Stimulated activated CD4-positive, alpha-beta T cell treated with anti-CD3 and anti-CD28 coated beads, TNF-alpha, amount 100 ng/mL, for 1 hour (primary cell): Measurements from ENCODE around the gene FAM222B.
A peak's percentile ranks its signal among the peaks of the same experiment; 100 is the strongest.

Experiments used
- DNase-seq, 3 donors: peaks; one replicate each; pipeline ENCODE4 v3.0.0-alpha.2; 2020; ENCODE audit warnings: low read depth in 3 of 3, low spot score in 1 of 3

Gene FAM222B

DNA sequence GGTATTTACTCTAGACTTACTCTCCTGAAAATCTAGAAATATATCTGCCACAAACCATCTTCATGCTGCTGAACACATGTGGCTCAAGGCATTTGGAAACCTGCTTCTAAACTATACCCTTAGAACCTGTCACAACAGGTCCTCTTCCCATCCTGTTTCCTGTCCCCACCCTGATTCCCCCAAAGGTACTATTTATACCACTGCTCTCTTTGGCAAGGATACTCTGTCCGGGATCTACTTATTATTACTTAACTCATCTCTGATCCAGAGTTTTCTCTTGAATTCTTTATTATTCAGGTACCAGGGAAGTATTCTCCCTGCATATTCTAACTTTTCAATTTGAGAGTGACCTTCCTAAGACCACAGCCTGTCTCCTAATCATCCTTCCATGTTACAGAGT is 65.4 kb downstream of the FAM222B start:
- no peak for DNase-seq

DNA sequence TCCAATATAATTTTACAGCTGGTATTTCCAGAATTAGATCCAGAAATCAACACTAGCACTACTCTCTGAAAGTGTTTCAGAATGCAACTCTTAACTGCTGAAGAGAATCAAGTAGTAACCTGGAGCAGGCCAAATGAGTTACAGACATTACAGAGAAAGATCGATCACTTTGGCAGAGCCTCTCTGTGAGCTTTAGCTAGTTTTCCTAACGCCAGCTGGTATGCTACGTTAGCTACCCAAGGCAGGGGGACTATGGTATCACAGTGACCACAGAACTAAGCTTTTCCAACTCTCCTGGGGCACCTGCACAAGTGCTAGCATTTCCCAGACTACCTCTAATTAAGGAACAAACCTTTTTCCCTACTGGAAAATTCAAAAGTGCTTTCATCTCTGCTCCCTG is 68.4 kb downstream of the FAM222B start:
- no peak for DNase-seq

DNA sequence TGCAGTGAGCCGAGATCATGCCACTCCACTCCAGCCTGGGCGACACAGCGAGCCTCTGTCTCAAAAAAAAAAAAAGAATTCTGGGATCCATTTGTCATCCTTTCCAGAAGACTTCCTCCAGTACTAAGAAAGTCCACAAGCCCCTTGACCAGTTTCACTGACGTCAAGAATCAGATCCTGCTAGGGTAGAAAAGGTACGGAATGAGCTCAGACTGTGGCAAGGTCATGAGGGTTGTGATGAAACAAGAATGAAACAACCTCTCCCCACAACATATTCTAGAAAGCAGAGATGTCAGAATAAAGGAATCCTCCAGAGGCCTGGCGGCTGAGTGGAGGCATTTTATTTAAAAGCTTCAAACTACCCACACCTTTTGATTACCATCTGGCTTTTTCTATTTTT is 68.9 kb downstream of the FAM222B start:
- DNase-seq = no peak

DNA sequence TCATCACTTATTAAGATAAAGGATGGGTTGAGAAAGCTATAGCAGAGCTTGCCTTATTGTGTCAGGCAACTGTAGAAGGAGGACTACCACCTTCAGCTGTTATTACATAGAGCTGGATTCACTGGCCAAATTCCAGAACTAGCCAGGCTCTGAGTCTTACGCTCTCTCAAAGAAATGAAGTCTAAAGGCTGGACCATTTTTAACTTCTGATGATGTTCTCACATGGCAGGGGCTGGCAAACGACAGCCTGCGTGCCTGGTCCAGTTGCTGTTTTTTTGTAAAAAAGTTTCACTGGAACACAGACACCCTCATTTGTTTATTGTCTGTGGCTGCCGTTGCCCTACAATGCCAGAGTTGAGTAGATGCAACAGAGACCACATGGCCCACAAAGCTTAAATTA is 77.6 kb downstream of the FAM222B start:
- no peak for DNase-seq

DNA sequence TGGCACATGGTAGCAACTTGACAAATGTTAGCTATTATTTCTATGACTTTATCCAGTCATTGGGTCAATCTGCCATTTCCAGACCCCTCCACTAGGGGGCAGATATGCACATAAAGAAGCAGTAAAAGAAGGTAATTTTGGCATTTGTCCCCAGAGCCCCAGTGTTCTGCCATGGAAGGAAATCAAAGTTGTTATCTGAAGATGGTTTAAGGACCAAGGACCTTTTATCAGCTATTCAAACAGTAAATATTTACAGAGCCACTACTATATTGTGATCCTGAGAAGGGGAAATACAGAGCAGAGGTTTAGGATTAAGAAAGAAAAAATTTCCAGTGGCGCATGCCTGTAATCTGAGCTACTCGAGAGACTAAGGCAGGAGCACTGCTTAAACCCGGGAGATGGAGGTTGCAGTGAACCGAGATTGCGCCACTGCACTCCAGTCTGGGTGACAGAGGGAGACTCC is 78.8 kb downstream of the FAM222B start:
- peak; percentile 42 to 56 (median 45) for DNase-seq

DNA sequence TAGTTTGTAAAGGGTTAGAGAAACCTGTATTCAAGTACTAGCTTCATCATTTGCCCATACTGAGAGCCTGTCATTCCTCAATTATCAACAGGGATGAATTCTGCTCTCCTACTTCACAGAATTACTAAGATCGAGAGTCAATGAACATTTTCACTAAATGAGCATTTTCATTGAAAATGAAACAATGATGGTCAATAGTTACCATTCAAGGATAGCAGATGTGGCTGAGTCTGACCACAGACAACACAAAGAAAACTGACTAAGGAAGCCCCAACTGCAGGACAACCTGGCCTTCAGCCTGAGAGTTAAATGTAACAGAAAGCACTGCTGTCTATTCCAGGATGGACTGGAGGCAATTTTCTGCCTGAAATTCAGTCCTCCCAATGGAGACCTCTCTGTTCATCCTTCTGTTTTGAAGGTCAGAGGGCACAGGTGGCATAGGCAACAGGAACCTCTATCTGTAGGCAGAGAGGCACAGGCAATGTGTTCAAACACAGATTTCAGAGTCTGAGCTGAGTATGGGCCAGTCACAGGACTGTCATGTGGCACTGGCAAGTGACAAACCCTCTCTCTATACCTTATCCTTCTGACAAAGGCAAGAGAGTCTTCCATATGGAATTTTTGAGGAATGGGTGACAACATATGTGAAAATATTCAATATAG is 79.3 kb downstream of the FAM222B start:
- no peak for DNase-seq

DNA sequence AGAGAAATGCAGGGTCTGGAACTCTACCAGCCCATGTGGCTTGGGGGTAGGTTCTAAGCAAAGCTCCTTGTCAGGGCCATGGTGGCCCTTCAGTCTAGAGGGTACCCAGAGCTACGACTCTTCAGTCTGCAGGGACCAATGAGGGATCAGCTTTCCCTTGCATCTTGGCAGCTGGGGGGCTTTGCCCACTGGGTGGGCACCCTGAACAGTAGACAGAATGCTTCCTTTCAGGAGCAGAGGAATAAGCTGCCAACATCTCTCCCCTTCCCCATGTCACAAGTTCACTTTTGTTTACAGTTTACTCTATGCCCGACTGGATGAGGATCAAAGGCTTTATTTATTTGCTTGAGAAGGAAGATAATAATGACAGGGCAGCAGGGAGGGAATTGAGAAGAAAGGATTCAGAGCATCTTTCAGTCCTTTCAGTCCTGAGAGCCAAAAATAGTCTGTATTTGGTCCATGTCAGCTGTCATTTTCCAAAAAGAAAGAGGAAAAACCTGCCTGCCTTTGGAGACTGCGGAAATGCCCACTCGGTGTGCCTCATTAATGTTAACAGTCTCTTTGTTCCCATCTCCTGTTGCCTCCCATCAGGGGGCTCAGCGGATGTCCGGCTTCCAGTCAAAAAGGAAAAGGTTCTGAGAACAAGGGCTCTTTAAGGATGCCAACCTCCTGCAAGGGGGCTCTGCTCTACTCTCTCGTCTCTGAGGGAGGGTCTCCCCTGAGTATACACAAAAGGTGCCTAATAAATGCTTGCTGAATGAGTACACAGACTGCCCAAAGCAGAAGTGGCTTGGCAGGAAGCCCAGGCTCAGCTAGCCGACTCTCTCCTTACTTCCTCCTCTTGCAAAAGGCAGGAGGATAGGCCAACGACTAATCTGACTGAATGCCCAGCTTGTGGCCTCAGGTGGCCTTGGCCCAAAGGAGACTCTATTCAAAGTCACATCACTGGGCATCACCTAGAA is 81.7 kb downstream of the FAM222B start:
- DNase-seq = no peak

DNA sequence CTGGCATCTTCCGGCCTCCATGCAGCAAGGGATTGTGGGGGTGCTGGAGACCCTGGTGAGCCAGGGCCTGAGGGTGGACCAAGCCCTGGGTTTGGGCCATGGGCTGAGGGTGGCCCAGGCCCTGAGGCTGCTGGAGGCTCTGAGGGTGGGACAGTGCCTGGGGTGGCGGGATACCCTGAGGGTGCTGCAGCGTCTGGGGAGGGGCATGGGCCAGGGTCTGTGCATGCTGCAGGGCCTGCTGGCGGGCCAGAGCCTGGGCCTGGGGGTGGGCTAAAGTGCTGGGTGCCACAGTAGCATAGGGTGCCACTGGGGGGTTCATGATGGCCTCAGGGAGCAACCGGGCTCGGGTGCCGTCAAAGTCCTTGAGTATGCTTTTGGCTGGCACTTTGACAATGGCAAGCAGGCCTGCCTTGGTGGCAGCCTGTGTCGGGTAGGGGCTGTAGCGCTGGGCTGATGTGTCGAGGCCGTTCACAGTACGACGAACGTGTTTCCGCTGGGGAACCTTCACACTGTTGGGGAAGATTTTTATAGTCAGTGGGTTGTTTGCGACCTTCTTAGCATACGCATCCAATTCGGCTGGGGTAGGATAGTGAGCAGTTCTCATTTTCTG is 83.2 kb downstream of the FAM222B start:
- DNase-seq = no peak

DNA sequence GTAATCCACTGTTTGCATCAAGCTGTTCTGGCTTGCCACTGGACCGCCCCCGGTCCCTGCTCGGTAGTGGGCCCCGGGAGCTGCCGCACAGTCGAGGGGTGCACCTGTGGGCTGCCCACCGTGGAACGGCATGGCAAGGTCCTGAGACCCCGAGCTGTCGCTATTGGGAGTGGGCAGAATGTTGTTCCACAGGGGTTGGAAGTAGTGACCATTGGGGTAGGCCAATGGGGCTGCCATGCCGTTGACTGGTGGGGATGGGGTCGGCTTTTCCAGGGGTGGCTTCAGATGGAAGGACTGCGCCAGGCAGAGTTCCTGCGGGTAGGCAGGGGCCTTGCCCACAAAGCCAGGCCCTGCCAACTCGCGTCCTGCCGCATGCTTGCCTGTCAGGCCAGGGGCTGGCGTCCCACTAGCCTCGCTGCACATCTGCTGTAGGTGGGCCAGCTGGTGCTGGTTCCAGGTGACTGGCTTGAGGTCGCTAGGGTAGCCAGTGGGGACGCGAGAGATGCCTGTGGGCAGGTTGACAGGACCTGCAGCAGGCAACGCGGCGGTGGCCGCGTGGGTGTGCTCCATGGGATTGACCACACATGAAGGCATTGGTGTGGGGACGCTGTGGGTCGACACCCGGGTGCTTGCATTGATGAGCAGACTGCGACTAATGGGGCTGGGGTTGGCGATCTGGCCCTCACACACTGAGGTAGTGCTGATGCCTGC is 84.0 kb downstream of the FAM222B start:
- DNase-seq = no peak

DNA sequence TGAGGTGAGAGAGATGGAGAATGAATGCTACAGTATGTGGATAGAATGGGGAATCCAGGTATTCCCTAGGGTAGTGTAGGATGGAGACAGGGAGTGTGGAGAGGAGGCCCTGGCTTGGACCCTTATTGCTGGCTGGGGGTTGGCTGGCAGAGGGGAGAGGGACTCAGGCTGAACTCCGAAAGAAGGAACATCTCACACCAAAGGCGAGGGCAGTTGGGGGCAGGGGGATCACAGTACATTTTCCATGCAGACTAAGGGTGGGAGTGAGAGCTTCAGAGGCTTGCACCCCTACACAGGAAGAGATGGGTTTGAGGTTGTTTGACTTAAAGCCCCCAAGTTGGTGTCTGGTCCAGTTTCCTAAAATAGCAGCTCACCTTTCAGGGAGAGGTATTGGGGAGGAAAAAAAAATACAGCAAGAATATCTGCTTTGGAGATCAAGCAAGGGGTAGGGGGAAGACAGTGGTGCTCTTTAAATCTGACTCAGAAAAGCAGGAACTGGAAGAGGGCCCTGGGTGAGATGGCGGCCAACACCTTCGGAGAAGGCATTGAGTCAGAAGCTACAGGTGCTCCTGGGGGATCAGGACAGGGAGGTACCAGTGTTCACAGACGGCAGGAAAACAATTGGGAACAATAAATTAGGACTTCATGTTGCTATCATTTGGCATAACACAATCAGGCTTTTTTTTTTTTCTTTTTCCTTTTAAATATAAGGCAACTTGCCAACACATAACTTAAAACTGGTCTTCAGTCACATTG is 86.4 kb downstream of the FAM222B start:
- DNase-seq = no peak

DNA sequence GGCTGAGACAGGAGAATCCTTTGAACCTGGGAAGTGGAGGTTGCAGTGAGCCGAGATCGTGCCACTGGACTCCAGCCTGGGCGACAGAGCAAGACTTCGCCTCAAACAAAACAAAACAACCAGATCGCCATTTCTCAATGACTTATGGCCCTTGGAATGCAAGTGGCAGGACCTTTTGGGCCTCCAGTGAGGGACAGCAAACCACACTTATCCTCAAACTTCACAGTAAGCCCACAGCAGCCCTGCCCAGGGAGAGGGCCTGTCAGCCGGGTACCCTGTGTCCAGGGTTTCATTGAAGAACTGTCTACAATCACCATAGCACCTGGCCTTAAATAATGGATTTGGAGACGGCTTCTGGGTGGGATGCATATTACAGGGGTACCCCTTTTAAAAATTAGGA is 87.1 kb downstream of the FAM222B start:
- no peak for DNase-seq

DNA sequence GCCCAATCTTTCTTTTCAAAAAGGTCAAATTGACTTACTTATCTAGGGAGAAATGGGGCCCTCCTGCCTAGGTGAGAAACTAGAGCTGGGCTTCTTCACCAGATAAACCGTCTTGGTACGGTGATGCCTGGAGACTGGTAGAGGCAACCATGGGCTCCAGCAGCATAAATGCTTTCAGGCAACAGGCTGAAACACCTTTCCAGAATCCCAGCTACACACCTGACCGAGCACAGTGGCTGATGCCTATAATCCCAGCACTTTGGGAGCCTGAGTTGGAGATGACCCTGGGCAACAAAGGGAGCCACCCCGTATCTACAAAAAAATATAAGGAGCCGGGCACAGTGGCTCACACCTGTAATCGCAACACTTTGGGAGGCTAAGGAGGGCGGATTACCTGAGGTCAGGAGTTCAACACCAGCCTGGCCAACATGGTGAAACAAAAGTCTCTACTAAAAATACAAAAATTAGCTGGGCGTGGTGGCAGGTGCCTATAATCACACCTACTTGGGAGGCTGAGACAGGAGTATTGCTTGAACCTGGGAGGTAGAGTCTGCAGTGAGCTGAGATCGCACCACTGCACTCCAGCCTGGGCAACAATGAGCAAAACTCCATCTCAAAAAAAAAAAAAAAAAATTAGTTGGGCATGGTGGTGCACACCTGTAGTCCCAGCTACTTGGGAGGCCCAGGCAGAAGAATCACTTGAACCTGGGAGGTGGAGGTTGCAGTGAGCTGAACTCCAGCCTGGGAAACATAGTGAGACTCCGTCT is 90.8 kb downstream of the FAM222B start:
- no peak for DNase-seq

DNA sequence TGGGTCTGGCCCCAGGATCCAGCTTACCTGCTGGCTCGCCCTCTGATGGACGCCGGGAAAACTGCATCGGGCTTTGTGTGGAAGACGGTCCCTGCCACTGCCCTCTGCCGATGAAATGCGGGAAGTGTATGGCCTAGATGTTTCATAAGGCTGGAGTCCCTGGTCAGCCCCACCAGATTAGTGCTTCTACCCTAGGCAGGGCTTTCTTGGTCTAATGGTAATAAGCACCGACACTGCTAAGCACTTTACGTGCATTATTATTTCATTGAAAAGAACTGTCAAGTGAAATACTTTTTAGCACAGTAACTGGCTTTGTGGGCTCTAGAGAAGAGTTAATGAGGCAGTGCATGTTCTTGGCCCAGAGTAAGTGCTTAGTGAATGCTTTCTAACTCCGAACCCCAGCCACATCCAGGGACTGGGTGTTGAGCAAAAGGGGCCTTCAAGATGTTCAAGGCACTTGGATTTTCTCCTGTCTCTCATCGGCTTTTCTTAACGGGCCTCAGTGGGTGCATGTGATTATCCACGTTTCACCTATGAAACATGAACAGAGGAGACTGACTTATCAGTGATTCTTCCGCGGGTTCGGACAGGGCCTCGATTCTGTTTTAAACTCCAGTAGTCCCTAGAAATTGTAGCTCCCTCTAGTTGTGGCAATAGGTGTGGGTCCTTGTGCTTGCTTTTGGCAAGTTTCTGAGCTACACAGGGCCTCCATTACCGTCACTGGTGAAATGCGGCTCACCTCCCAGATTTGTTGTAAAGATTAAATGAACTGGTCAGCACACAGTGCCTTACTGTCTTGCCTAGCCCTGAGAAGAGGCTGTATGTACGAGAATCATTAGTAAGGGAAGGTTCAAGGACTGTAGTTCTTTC is 92.2 kb downstream of the FAM222B start:
- DNase-seq = peak; percentile 67 to 81 (median 76)

DNA sequence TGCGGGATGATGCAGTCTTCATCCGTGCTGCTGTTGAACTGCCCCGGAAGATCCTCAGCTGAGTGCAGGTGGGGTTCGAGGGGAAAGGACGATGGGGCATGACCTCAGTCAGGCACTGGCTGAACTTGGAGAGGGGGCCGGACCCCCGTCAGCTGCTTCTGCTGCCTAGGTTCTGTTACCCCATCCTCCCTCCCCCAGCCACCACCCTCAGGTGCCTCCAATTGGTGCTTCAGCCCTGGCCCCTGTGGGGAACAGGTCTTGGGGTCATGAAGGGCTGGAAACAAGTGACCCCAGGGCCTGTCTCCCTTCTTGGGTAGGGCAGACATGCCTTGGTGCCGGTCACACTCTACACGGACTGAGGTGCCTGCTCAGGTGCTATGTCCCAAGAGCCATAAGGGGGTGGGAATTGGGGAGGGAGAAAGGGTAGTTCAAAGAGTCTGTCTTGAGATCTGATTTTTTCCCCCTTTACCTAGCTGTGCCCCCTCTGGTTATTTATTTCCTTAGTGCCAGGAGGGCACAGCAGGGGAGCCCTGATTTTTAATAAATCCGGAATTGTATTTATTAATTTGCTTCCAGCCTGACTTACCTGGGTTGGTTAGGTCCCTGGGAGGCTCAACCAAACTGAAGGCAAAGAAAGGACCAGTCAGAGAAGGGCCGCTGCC is 92.9 kb downstream of the FAM222B start:
- no peak for DNase-seq

DNA sequence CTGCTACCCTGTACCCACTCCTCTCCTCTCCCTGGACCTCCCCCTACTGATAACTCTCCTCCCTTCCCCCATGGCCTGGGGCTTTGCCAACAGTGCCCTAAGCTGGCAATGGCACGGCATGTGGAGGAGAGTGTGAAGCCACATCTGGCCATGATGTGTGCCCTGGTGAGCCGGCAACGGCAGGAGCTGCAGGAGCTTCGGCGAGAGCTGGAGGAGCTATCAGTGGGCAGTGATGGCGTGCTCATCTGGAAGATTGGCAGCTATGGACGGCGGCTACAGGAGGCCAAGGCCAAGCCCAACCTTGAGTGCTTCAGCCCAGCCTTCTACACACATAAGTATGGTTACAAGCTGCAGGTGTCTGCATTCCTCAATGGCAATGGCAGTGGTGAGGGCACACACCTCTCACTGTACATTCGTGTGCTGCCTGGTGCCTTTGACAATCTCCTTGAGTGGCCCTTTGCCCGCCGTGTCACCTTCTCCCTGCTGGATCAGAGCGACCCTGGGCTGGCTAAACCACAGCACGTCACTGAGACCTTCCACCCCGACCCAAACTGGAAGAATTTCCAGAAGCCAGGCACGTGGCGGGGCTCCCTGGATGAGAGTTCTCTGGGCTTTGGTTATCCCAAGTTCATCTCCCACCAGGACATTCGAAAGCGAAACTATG is 93.6 kb downstream of the FAM222B start:
- DNase-seq = no peak

DNA sequence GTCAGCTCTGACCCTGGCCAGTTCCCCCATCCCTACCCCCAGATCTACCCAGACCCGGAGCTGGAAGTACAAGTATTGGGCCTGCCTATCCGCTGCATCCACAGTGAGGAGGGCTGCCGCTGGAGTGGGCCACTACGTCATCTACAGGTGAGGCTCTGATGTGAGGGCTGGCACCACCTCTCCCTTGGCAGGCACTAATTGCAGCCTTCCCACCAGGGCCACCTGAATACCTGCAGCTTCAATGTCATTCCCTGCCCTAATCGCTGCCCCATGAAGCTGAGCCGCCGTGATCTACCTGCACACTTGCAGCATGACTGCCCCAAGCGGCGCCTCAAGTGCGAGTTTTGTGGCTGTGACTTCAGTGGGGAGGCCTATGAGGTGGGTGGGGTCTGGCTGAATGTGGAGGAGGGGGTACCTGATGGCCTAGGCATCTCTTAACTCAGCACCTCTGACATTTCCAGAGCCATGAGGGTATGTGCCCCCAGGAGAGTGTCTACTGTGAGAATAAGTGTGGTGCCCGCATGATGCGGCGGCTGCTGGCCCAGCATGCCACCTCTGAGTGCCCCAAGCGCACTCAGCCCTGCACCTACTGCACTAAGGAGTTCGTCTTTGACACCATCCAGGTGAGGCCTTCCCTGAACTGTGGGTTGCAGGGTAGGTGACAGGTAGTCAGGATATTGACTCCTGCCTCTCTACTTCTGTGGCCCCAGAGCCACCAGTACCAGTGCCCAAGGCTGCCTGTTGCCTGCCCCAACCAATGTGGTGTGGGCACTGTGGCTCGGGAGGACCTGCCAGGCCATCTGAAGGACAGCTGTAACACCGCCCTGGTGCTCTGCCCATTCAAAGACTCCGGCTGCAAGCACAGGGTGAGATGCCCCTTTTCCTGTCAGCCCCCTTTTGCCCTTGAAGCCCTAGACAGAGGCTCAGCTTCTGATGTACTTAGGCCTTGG is 94.5 kb downstream of the FAM222B start:
- no peak for DNase-seq
